HepG2 (cell line): ENCODE results near the gene C16orf89. TPM values are rescaled to one million over a fixed set of nuclear protein-coding genes. Genes with fewer than 3 reads are reported as not detected.

ENCODE experiments used
- ATAC-seq: fragments of 200-7000 bp; cut with Tn5 transposase; 3 replicates; pipeline ENCODE4 v1.9.1; 2020; ENCODE audit warnings: mild to moderate bottlenecking, moderate library complexity
- BruUV-seq: library from RNA; stranded (reverse); fragments of 400-500 nt; replicated peaks from 2 replicates; lab custom pipeline; 2021; lab: Mats Ljungman, UMichigan
- CTCF ChIA-PET: fragments of 300-600 bp; formaldehyde crosslinking; extraction: SDS; loops from one replicate; lab custom pipeline; 2021; ENCODE audit warnings: low total read pairs, inconsistent platforms, low intra/inter-chr PET ratio; lab: Yijun Ruan, JAX
- POLR2A ChIA-PET: fragments of 350-600 bp; sonication (Branson Sonifier 250); formaldehyde crosslinking; loops from one replicate; lab custom pipeline; 2020; ENCODE audit warnings: antibody characterized with exemption, inconsistent platforms; lab: Yijun Ruan, JAX
- DNase-seq: peaks from one replicate; pipeline ENCODE4 v3.0.0-alpha.2; 2015; ENCODE audit warnings: low spot score
- FAIRE-seq: peaks from 3 replicates; lab custom pipeline; 2011; peaks lifted over from hg19 to GRCh38; lab: Jason Lieb, UNC
- H2AFZ ChIP-seq: one replicate; pipeline ENCODE4 v1.6.1; 2011; ENCODE audit warnings: low read length, inconsistent platforms
- H3K27ac ChIP-seq: fragments of 300-600 bp; 3 replicates; pipeline ENCODE4 v1.8.0; 2011; ENCODE audit warnings: mixed run types, mild to moderate bottlenecking, mixed read lengths, low read length, inconsistent platforms; ENCODE audit not compliant: insufficient read depth; ENCODE audit errors: extremely low read length
- H3K27me3 ChIP-seq, 2 experiments: fragments of 200-600 bp in 1 of 2; 2 replicates in 1 of 2; 3 replicates in 1 of 2; pipeline versions ENCODE4 v1.6.0 to v1.8.0; 2011; ENCODE audit warnings: low read length in 2 of 2, mild to moderate bottlenecking in 2 of 2, moderate library complexity in 2 of 2, inconsistent platforms in 1 of 2; ENCODE audit not compliant: insufficient read depth in 2 of 2, control insufficient read depth in 1 of 2
- H3K36me3 ChIP-seq, 2 experiments: fragments of 200-600 bp in 1 of 2; replicated peaks in 1 of 2; 2 replicates in 1 of 2; 3 replicates in 1 of 2; pipeline versions ENCODE4 v1.5.1 to v1.8.0; 2011; ENCODE audit warnings: low read length in 2 of 2, inconsistent platforms in 1 of 2; ENCODE audit not compliant: insufficient read depth in 2 of 2, control insufficient read depth in 1 of 2
- H3K4me1 ChIP-seq: 2 replicates; pipeline ENCODE4 v1.5.1; 2012; ENCODE audit warnings: low read length, inconsistent platforms; ENCODE audit not compliant: insufficient read depth
- H3K4me2 ChIP-seq: 2 replicates; pipeline ENCODE4 v1.6.0; 2011; ENCODE audit warnings: low read depth, low read length, inconsistent platforms
- H3K4me3 ChIP-seq, 3 experiments: fragments of 200-600 bp in 1 of 3; sonication (generic), shearing (Covaris generic) in 1 of 3; replicated peaks in 1 of 3; 2 replicates each; pipeline ENCODE4 v1.5.1; 2011 to 2016; ENCODE audit warnings: low read length in 3 of 3, inconsistent platforms in 2 of 3, low read depth in 2 of 3, mild to moderate bottlenecking in 2 of 3, control low read depth in 1 of 3, mixed read lengths in 1 of 3; ENCODE audit not compliant: insufficient read depth in 1 of 3
- H3K79me2 ChIP-seq: one replicate; pipeline ENCODE4 v1.6.1; 2011; ENCODE audit warnings: low read length, inconsistent platforms; ENCODE audit not compliant: insufficient read depth
- H3K9ac ChIP-seq: 2 replicates; pipeline ENCODE4 v1.6.0; 2011; ENCODE audit warnings: mild to moderate bottlenecking, low read depth, low read length, inconsistent platforms; ENCODE audit not compliant: insufficient read depth
- H3K9me3 ChIP-seq: 2 replicates; pipeline ENCODE4 v1.5.1; 2012; ENCODE audit warnings: mild to moderate bottlenecking, low read length
- H4K20me1 ChIP-seq: 2 replicates; pipeline ENCODE4 v1.6.0; 2011; ENCODE audit warnings: inconsistent platforms, mild to moderate bottlenecking, low read length, moderate library complexity; ENCODE audit not compliant: insufficient read depth
- AGO2 ChIP-seq: fragments of 200-400 bp; formaldehyde crosslinking; optimal IDR thresholded peaks from 2 replicates; pipeline ENCODE3; 2017; ENCODE audit warnings: mild to moderate bottlenecking, low read depth, low read length, moderate library complexity
- ASH2L ChIP-seq: fragments of 300-600, 200-600 bp; sonication (generic); IDR thresholded peaks from 2 replicates; pipeline ENCODE4 v1.7.0; 2017; ENCODE audit warnings: low read depth, mild to moderate bottlenecking, moderate library complexity, mixed read lengths, low read length; ENCODE audit not compliant: insufficient read length
- CEBPG ChIP-seq: IDR thresholded peaks from 2 replicates; pipeline ENCODE4 v1.6.1; 2016
- CTCF ChIP-seq: sonication (generic); formaldehyde crosslinking; IDR thresholded peaks from 2 replicates; pipeline ENCODE4 v1.5.0; 2020; ENCODE audit warnings: mild to moderate bottlenecking, missing genetic modification reagents, moderate library complexity
- KDM5A ChIP-seq: fragments of 200-600 bp; sonication (generic); IDR thresholded peaks from 2 replicates; pipeline ENCODE4 v1.7.0; 2018; ENCODE audit warnings: antibody characterized with exemption, mild to moderate bottlenecking, low read length, borderline replicate concordance
- KDM6A ChIP-seq: IDR thresholded peaks from 2 replicates; pipeline ENCODE4 v1.6.1; 2016; ENCODE audit warnings: low read depth
- RBFOX2 ChIP-seq: fragments of 200-400 bp; formaldehyde crosslinking; IDR thresholded peaks from 2 replicates; pipeline ENCODE4 v1.6.1; 2017; ENCODE audit warnings: low read depth, mild to moderate bottlenecking, low read length
- ZNF776 ChIP-seq: sonication (generic); formaldehyde crosslinking; IDR thresholded peaks from 2 replicates; pipeline ENCODE4 v1.4.0; 2020; ENCODE audit warnings: mild to moderate bottlenecking, missing genetic modification reagents
- ZSCAN29 ChIP-seq: sonication (generic); formaldehyde crosslinking; conservative IDR thresholded peaks from 2 replicates; pipeline ENCODE4 v1.4.0; 2020; ENCODE audit warnings: mild to moderate bottlenecking, missing genetic modification reagents
- WGBS: methylation state at CpG from one replicate; pipeline ENCODE4 v1.1.6; 2017; ENCODE audit warnings: low lambda C conversion rate; 5-methylcytosine and 5-hydroxymethylcytosine counted together
- in situ Hi-C: cut with HindIII; loops from 2 replicates; pipeline ENCODE4 v1.10.0; 2017; ENCODE audit warnings: low pct_unique_long_range_greater_than_20kb; ENCODE audit not compliant: extremely low pct_ligation_motif_present
- intact Hi-C: fragments of 100-400 bp; cut with micrococcal nuclease; formaldehyde crosslinking; loops from one replicate; pipeline ENCODE4 v1.10.0; 2022; ENCODE audit not compliant: unreplicated experiment
- polyA plus RNA-seq, 8 experiments: library from polyadenylated mRNA; depleted of rRNA in 3 of 8; stranded (reverse) in 7 of 8; unstranded in 1 of 8; fragments of >200 nt; fragmentation: Illumina TruSeq in 4 of 8; extraction: Trizol in 4 of 8; gene quantifications; 2 replicates each; pipeline versions ENCODE4 v1.2.1 to v1.2.3, GENCODE V29; 2011 to 2016; ENCODE audit warnings: low read depth in 4 of 8, missing spikeins in 1 of 8, mixed read lengths in 1 of 8; ENCODE audit not compliant: insufficient read depth in 1 of 8
- total RNA-seq, 5 experiments: library from RNA; depleted of rRNA; stranded (reverse); fragments of >200 nt; fragmentation: Illumina TruSeq; extraction: Trizol; gene quantifications; 2 replicates each; pipeline ENCODE4 v1.2.3, GENCODE V29; 2016; ENCODE audit warnings: low read depth in 1 of 5

Gene C16orf89
- total and polyA plus RNA-seq, 2 of the 13 experiments (the other 11 are each of a cell fraction or from before 2014, with no cell fraction given) = 1.9 to 3.4 TPM

- Histone ChIP-seq H4K20me1 (no peaks in the 10 kb centered on the region), H3K9me3 (no peaks in the 10 kb centered on the region), H3K27me3 (no peaks in the 10 kb centered on the region), H3K9ac (no peak overlapping the region), H2AFZ (no peak overlapping the region), H3K4me2 (no peak overlapping the region), H3K27ac (no peak overlapping the region), H3K79me2 (peaks cover 7% of the 10 kb centered on the region), H3K4me3 (no peak overlapping the region), H3K4me1 (peaks cover 1% of the 10 kb centered on the region), H3K36me3 (peaks cover 37 to 71% of the 10 kb centered on the region in 2 experiments)
- CTCF ChIA-PET = no interaction called here
- POLR2A ChIA-PET = no interaction called here
- intact Hi-C loops (no loop called here), in situ Hi-C loops (no loop called here)
- FAIRE-seq = no peak
- WGBS = 97% methylated on average over 17 of the region's 17 CpGs
- TF ChIP-seq CEBPG (CRISPR knock-in tag) (no peak), ASH2L (no peak), KDM6A (CRISPR knock-in tag) (no peak), ZNF776 (CRISPR knock-in tag) (no peak), RBFOX2 (peak; percentile 54), KDM5A (no peak), ZSCAN29 (no peak)
- no peak for DNase-seq
- ATAC-seq = no peak
- BruUV-seq = no TSS peak
Observed at GRCh38 chr16:5078626-5079025, 12.9 kb upstream of the C16orf89 start.

GRCh38 chr16:5077304-5077703 lies 11.5 kb upstream of the C16orf89 start:
- WGBS = 96% methylated on average over 13 of the region's 13 CpGs
- DNase-seq = no peak
- Histone ChIP-seq H3K4me1 (peaks cover 14% of the 10 kb centered on the region), H3K9ac (no peak overlapping the region), H3K27ac (no peak overlapping the region), H3K79me2 (peaks cover 19% of the 10 kb centered on the region), H4K20me1 (no peaks in the 10 kb centered on the region), H3K4me3 (no peak overlapping the region)
- BruUV-seq = no TSS peak
- intact Hi-C loops = no loop called here
- CTCF ChIA-PET = no interaction called here
- in situ Hi-C loops = no loop called here
- peak; percentile 32 for TF ChIP-seq AGO2
- TF ChIP-seq RBFOX2 = 0 out of 2 replicates have a peak, but pooled peaks have one; percentile 25
- TF ChIP-seq CTCF (CRISPR knock-in tag) = no peak
- TF ChIP-seq, all 625 proteins: peak for 2
- ATAC-seq (no peak), FAIRE-seq (no peak)
- no peak overlapping the region for H2AFZ ChIP-seq
- no peaks in the 10 kb centered on the region for H3K9me3 ChIP-seq
- no peak overlapping the region for H3K4me2 ChIP-seq
- POLR2A ChIA-PET = no interaction called here
- H3K27me3 ChIP-seq = no peaks in the 10 kb centered on the region
- peaks cover 36 to 66% of the 10 kb centered on the region in 2 experiments for H3K36me3 ChIP-seq
